ENCODE measurements around the gene PRKCB.

GRCh38 chr16:23857256-23857880 is 21.6 kb downstream of the PRKCB start:
- no peak for TF ChIP-seq EZH2 (IDR thresholded peaks at IDR 0.05; ENCODE audit: low read depth, low read length, severe bottlenecking)
- no peak for TF ChIP-seq CTCF (IDR thresholded peaks at IDR 0.05; ENCODE audit: control extremely low read depth in 1 of 3, insufficient read depth in 1 of 3, low read depth in 1 of 3, low read length in 3 of 3)
- no peak for TF ChIP-seq POLR2AphosphoS5 (IDR thresholded peaks at IDR 0.05; ENCODE audit: low read depth, low read length)
- no peak for TF ChIP-seq POLR2A (IDR thresholded peaks at IDR 0.05; ENCODE audit: control extremely low read depth in 1 of 2, low read depth in 2 of 2, low read length in 2 of 2)
- TF ChIP-seq SIN3A (conservative IDR thresholded peaks at IDR 0.05 in 1 of 2, IDR thresholded peaks at IDR 0.05 in 1 of 2; ENCODE audit: low read depth in 1 of 2, low read length in 2 of 2) = no peak
- TF ChIP-seq YY1 (IDR thresholded peaks at IDR 0.05; ENCODE audit: low read depth, low read length) = no peak
- no peak for TF ChIP-seq GTF2F1 (IDR thresholded peaks at IDR 0.05; ENCODE audit: borderline replicate concordance, low read depth, low read length)
- no peak for TF ChIP-seq MAX (IDR thresholded peaks at IDR 0.05)
- no peak for TF ChIP-seq EGR1 (IDR thresholded peaks at IDR 0.05; ENCODE audit: borderline replicate concordance, low read depth, low read length)
- TF ChIP-seq RFX5 (IDR thresholded peaks at IDR 0.05; ENCODE audit: borderline replicate concordance, low read depth, low read length) = no peak
- TF ChIP-seq TAF1 (IDR thresholded peaks at IDR 0.05; ENCODE audit: low read depth, low read length) = no peak
- no peak for TF ChIP-seq GABPA (IDR thresholded peaks at IDR 0.05; ENCODE audit: borderline replicate concordance, insufficient read depth, low read length)
- no peak for TF ChIP-seq BRCA1 (IDR thresholded peaks at IDR 0.05; ENCODE audit: low read depth, low read length)
